Epidermal melanocyte (primary cell): ENCODE data around the gene ITPR3.
"Not testable (repeated sequence)": the region's sequence is repeated elsewhere in the genome, so short reads cannot be mapped to it uniquely, and the experiment has no call there.

Source experiments
- DNase-seq: peaks from one replicate; pipeline ENCODE4 v3.0.0; 2011; ENCODE audit warnings: low spot score; ENCODE audit not compliant: insufficient read length

The ITPR3 gene

GRCh38 chr6:33610779-33611732 is 10.1 kb upstream of the ITPR3 start:
- peak; percentile 65 for DNase-seq

DNA sequence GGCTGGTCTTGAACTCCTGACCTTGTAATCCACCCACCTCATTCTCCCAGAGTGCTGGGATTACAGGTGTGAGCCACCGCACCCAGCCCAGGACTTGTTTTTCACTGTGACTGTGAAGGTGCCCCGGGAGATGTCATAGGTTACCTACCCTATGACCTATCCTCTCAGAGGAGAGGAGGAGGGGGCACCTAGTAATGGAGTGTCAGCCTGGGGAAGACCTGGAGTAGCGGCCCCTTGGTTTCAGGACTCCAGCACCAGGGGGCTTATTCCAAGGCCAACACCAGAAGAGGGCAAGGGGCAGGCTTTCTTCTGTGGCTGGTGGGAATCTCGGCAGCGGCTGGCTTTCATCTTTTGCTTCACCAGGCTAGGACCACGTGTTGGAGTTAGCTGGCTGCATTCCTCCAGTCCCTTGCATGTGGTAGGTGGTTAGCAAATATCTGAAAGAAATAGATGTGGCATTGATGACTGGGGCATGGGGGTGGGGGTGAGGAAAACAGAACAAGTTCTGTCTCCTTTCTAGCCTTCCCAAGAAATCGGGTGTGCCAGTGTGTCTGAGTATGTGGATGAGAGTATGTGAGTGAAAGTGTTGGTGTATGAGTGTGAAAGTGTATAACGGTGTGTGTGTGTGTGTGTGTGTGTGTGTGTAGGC is 7.9 kb upstream of the ITPR3 start:
- peak; percentile 78 for DNase-seq

- DNase-seq, result no peak
Measured at GRCh38 chr6:33613795-33614168, 7.3 kb upstream of the ITPR3 start.

- no peak for DNase-seq
Measured at GRCh38 chr6:33616113-33616512, 5.0 kb upstream of the ITPR3 start.

DNA sequence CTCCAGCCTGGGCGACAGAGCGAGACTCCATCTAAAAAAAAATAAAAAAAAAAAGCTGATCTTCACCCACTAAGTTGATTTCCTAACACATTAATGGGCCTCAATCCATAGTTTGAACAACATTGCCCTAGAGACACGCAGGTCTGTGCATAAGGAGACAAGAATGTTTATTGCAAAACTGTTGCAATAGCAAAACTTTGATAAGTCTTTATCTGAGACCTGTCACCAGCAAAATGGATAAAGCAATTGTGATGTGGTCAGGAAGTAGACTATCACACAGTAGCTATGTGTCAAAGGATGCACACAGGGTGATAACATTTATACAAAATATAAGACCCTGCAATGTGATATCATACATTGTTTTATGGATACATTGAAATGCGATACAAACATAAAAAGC is 4.2 kb upstream of the ITPR3 start:
- no peak for DNase-seq

GRCh38 chr6:33619166-33619840 is 1.8 kb upstream of the ITPR3 start:
- DNase-seq, result no peak

DNA sequence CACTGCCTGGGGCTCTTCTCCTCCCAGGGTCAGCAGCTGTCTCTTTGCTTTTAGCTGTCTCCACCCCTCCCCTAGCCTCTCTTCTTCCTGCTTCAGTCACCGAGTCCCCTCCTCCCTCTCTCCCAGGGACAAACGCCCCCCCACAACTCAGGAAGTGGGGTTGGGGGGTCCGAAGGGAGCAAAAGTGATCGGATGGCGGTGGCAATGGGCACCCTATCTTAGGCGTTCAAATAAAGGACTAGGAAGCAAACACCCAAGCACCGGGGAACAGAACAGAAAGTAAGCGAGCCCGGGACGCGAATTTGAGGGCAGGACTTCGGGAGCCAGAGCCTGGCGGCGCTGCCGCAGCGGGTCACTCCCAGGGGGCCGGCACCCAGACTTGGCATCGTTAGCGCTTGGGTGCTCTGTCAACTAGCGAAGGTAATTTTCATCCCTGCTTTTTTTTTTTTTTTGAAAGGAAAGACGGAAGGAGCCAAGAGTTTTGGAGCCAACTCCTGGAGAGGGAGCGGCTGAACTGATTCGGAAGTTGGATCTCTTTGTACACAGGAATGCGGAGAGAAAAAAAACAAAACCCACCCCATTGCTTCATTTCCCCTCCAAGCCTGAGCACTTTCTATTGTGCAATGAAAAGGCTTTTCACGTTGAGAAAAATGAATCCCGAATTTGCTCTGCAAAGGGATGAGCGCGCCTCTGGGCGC is 815 bp upstream of the ITPR3 start:
- DNase-seq, result peak; percentile 61

DNA sequence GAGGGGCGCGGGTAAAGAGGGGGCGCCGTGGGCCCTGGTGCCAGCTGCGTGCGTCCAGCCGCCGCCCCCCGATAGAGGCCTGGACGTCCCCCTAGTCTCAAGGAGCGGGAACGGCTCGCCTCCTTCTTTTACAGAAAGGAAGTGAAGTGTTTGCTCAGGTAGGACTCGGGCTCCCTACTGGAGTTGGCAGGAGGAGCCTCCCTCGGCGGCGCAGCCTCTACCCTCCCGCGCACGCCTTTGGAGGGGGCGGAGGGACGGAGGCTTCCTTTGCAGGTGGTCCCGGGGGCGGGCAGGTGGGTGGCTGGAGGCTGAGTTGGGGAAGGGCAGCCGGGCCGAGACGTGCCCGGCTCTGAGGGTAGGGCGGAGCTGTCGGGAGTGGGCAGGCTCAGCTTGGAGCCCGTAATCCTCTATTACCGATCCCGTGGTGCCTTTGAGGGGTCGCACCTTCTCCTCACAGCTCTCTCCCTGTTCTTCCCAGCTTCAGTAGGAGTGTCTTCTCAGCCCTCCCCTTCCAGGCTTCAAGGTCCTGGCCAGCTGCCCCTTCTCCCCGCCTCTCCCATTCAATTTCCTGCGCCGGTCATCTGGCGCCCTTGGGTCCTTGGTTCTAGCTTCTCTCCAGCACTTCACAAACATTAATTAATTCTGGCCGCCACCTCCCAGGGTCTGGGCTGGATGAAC is 728 bp downstream of the ITPR3 start:
- DNase-seq, result no peak

- no peak for DNase-seq
Measured at GRCh38 chr6:33622456-33623431, 1.6 kb downstream of the ITPR3 start.

GRCh38 chr6:33623895-33624381 is 2.8 kb downstream of the ITPR3 start:
- DNase-seq, result no peak

- DNase-seq, result no peak
Measured at GRCh38 chr6:33624856-33625255, 3.7 kb downstream of the ITPR3 start.

GRCh38 chr6:33627876-33628275 is 6.8 kb downstream of the ITPR3 start:
- no peak for DNase-seq

GRCh38 chr6:33628401-33628964 is 7.4 kb downstream of the ITPR3 start:
- DNase-seq, result no peak

GRCh38 chr6:33630014-33630413 is 8.9 kb downstream of the ITPR3 start:
- DNase-seq, result no peak

- not testable (repeated sequence) for DNase-seq
Measured at GRCh38 chr6:33631521-33631920, 10.4 kb downstream of the ITPR3 start.

GRCh38 chr6:33631971-33632557 is 10.9 kb downstream of the ITPR3 start:
- DNase-seq, result no peak

- DNase-seq, result no peak
Measured at GRCh38 chr6:33632558-33633039, 11.5 kb downstream of the ITPR3 start.

DNA sequence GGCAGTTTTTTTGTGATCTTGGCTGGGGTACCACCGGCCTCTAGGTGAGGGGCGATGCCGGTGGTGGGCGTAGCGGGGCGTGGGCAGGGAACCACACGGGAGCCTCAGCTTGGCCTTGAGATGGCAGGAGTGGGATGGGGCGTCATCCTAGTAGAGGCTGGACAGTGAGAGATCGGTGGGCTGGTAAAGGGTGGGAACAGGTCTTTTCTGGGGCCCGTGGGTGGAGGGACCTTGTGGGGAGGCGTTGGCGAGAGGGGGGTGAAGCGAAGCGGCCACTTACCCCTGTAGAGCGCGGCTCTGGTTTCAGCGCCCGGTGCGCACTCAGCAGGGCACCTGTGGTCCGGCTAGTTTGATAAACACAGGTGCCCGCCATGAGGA is 12.0 kb downstream of the ITPR3 start:
- no peak for DNase-seq
